GM18951 (cell line): Measurements from ENCODE around the gene FADS2.
A peak's percentile ranks its signal among the peaks of the same experiment; 100 is the strongest.

Experiments
- POLR2A ChIP-seq: IDR thresholded peaks from 4 replicates; pipeline ENCODE4 v1.6.1; 2011; ENCODE audit warnings: mild to moderate bottlenecking; ENCODE audit not compliant: insufficient read length, insufficient read depth; ENCODE audit errors: extremely low read depth
- in situ Hi-C: fragments of 300-500 bp; cut with MboI; formaldehyde crosslinking; loops from one replicate; pipeline ENCODE4 v1.12.0; 2022; ENCODE audit warnings: low sequenced_read_pairs, mixed read lengths, inconsistent platforms; ENCODE audit not compliant: unreplicated experiment

FADS2 gene

GRCh38 chr11:61802605-61803004 lies 25.5 kb upstream of the FADS2 start:
- no peak for TF ChIP-seq POLR2A
- in situ Hi-C loops: no loop called here

GRCh38 chr11:61803889-61804647 lies 24.0 kb upstream of the FADS2 start:
- in situ Hi-C loops: no loop called here
- no peak for TF ChIP-seq POLR2A

GRCh38 chr11:61805146-61805545 lies 23.0 kb upstream of the FADS2 start:
- in situ Hi-C loops: no loop called here
- no peak for TF ChIP-seq POLR2A

DNA sequence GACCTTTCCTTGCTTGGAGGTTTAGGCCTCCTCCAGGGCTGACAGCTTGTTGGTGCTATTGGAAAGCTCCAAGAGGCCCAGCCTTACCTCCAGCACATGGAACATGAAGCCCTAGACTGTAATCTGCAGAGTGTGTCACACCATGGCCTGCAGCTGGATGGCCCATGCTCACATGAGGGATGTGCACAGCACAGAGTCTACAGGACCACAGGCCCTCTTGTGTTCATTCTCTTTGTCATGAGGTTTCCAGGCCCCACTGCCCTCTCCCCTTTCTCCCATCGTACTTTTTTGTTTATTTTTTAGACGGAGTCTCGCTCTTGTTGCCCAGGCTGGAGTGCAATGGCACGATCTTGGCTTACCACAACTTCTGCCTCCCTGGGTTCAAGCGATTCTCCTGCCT lies 21.3 kb upstream of the FADS2 start:
- no peak for TF ChIP-seq POLR2A
- in situ Hi-C loops: no loop called here

DNA sequence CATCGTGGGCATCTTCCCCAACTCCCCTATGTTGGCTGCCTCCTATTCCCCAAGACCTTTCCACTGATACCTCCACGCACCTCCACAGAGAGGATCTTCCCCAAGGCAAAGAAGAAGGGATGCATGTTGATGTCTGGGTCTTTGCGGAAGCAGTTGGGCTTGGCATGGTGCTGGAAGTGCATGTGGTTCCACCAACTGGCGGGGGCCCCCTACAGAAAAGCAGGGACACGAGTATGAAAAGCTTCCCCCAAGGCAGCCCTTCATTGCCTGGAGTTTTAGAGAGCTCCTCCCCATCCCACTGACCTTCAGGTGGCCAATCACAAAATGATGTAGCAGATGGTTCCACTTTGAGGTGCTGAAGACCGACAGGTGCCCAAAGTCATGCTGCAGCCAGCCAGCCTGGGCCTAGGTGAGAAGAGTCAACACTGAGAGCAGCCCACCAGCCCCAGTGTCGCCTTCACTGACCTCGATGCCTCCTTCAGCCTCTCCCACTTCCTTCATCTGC lies 17.4 kb upstream of the FADS2 start:
- in situ Hi-C loops: no loop called here
- TF ChIP-seq POLR2A: no peak

DNA sequence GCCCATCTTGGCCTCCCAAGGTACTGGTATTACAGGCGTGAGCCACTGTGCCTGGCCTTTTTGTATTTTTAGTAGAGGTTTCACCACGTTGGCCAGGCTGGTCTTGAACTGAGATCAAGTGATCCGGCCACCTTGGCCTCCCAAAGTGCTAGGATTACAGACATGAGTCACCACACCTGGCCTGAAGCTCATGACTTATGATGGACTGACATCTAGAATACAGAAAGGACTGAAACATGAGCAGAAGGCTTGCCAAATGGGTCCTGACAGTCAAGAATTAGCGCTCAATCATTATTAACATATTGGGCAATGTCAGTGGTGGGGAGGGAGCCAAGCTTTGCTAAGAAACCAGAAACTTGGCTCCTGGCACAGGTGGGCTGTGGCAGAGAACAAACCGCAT lies 16.3 kb upstream of the FADS2 start:
- no peak for TF ChIP-seq POLR2A
- in situ Hi-C loops: no loop called here

DNA sequence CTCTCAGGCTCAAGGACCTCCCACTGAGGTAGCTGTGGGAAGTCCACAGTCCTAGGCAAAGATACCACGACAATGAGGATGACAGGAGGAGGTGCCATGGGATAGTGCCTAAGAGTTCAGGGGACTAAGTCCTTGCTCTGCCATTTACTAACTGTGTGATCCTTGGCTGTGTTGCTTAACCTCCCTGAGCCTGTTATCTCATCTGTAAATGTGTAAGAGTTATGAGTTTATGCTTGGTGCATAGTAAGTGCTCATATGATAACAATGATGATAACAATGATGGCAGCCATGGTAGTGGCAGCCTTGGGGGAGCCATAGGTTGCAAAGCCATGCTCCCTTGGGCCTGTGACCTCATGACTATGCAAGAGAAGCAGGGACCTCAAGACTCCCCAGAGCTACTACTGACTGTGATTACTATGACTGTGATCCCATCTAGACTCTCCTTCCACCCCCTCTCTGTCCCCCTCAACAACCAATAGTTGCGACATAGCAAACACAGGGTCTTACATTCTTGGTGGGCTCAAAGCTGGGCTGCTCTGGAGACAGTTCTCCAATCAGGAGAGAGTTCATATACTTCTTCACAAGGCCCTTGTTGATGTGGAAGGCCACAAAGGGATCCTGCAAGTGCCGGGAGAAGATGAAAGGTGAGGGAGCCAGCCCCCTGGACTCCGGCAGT lies 15.2 kb upstream of the FADS2 start:
- no peak for TF ChIP-seq POLR2A
- in situ Hi-C loops: no loop called here

DNA sequence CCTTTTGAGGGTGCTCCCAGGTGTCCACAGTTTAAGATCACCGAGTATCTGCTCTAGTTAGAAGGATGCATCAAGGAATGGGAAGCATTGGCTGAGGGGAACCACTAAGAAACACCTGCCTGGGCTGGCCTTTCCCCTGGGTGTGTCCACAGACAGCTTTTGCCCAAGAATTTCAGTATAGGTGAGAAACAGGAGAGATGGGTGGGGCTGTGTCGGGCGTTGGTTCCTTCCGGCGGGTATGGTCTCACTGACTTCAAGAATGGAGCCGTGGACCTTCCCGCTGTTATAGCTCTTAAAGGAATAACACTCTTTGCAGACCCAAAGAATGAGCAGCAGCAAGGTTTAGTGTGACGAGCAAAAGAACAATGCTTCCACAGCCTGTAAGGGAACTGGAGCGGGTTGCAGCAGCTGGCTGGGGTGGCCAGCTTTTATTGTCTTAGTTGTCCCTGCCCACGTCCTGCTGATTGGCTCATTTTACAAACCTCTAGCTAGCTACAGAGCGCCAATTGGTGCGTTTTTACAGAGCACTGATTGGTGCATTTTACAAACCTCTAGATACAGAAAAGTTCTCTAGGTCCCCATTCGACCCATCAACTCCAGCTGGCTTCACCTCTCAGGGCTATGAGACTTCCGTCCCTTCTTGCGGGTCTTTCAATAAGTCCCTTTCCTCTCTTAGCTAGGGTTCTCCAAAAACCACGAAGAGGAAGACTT lies 13.7 kb upstream of the FADS2 start:
- TF ChIP-seq POLR2A: no peak
- in situ Hi-C loops: no loop called here

DNA sequence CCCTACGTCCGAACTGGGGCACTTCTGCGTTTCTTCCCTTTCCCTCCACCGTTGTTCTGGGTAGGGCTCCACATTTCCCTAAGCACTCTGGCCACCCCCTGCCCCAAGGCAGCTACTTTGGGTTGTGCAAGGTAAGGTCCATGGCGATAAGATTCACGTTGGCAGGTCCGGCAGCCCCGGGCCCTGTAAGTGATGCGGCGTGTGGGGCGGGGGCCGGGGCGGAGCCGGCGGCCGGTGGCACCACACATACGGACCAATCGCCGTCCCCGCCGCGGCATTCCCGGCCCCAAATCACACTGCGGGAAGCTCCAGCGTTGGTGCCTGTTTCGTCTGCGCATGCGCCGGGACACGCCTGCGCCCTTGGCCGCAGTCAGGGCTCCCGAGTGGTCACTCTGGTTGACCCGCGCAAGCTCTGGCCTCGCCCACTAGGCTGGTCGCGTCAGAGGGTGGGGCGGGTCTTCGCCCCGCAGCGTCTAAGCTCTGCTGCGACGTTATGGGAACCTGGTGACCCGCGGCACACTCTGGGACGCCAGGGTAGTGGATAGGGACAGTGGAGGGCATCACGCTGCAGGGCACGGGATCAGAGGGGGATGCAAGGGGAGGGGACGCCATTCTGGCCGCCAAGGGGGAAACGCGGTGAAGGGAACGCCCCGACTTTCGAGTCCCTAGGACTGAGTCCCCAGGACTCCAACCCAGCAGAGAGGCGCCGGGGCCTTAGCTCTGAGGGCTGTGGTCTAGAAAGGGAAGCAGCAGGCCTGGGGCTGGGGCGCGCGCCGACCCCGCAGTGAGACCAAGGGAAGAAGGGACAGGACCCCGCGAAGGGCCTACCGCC lies 12.9 kb upstream of the FADS2 start:
- peak; percentile 86 for TF ChIP-seq POLR2A
- in situ Hi-C loops: no loop called here

GRCh38 chr11:61815790-61816735 lies 12.0 kb upstream of the FADS2 start:
- TF ChIP-seq POLR2A: no peak
- in situ Hi-C loops: no loop called here

GRCh38 chr11:61816736-61817455 lies 11.2 kb upstream of the FADS2 start, which contains the start of gene FADS1:
Gene FADS1 (minus strand): TSS chr11:61817003. CDS start chr11:61816929, 74 bp downstream.
- TF ChIP-seq POLR2A: peak; percentile 68
- in situ Hi-C loops: no loop called here
